ENCODE results near the gene POMP. TPM values are rescaled to one million over a fixed set of nuclear protein-coding genes. Genes with fewer than 3 reads are reported as not detected.

Gene POMP
- total RNA-seq, 1 donor from 2014 or later = 98.9 TPM

DNA sequence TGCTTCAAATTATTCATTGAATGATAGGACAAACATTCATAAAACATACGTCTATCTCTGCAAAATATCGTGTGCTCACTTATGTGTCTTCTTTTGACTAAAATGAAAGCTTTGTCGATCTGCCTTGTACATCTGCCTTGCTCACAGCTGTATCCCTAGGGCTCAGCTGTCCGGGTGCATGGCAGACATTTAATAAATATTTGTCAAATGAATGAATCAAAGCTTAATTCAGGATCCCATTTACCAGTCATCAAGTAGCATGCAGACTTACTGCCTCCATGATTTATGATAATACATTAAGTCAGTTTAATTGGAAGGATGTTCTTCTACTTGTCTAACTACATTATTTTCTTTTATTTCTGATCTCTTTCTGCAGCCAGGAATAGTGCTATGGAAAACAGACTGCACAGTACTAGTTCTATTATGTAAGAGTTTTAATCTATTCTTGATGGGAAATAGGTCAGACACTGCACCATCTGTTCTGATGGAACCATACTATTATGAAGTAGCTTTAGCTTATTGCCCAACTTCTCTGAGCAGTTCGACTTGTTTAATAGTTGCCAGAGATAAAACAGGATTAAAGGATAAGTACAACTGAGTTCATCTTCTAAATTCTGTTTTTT is 46.6 kb downstream of the POMP start:
- Histone ChIP-seq H3K4me3 (no peak overlapping the region), H3K79me2 (ENCODE audit: low read depth) (no peaks in the 10 kb centered on the region), H3K4me2 (no peak overlapping the region), H2AFZ (replicated peaks) (no peak overlapping the region), H4K20me1 (ENCODE audit: low read depth) (no peaks in the 10 kb centered on the region), H3K27me3 (no peaks in the 10 kb centered on the region), H3K4me1 (no peaks in the 10 kb centered on the region), H3K9me3 (ENCODE audit: low read depth) (no peaks in the 10 kb centered on the region), H3K36me3 (no peaks in the 10 kb centered on the region), H3F3A (ENCODE audit: low read depth) (no peaks in the 10 kb centered on the region), H3K9ac (no peak overlapping the region), H3K27ac (no peak overlapping the region)
- Mint-ChIP-seq H3K36me3 (no peaks in the 10 kb centered on the region), H3K4me1 (no peaks in the 10 kb centered on the region), H3K9me3 (no peaks in the 10 kb centered on the region), H3K4me3 (no peak overlapping the region), H3K27me3 (ENCODE audit: insufficient read depth, low read depth) (no peaks in the 10 kb centered on the region), H3K27ac (no peak overlapping the region)
- no peak for TF ChIP-seq CTCF (IDR thresholded peaks at IDR 0.05)
- no peak for TF ChIP-seq EZH2phosphoT487 (IDR thresholded peaks at IDR 0.05)
- TF ChIP-seq EZH2 (IDR thresholded peaks at IDR 0.05) = no peak
- no peak for DNase-seq (ENCODE audit: low spot score)

- Histone ChIP-seq H2AFZ (replicated peaks) (no peak overlapping the region), H3K27ac (no peak overlapping the region)
- no peak overlapping the region for H3K27ac Mint-ChIP-seq
Measured at GRCh38 chr13:28707629-28708427, 48.9 kb downstream of the POMP start.

DNA sequence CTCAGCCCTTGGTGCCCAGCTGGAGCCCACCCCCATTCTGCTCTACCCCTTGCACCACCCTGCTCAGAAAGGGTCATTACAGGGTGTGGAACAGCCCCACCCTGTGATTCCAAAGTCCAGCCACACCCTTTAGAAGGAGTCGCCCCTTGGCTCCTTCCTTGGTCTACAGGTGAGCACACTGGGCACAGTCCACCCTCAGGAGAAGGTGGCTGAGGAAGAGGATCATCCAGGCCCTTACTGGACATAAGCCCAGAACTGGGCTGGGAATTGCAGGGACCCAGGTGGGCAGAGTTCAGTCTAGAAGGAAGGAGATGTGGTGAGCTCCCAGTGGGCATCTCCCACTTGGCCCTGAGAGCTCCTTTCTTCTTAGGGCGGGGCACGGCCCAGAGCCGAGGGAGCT is 51.2 kb downstream of the POMP start:
- Histone ChIP-seq H3K36me3 (no peaks in the 10 kb centered on the region), H3K9me3 (ENCODE audit: low read depth) (no peaks in the 10 kb centered on the region), H3K79me2 (ENCODE audit: low read depth) (no peaks in the 10 kb centered on the region), H3K27me3 (no peaks in the 10 kb centered on the region), H3F3A (ENCODE audit: low read depth) (no peaks in the 10 kb centered on the region), H2AFZ (replicated peaks) (no peak overlapping the region), H3K4me3 (no peak overlapping the region), H3K9ac (no peak overlapping the region), H4K20me1 (ENCODE audit: low read depth) (no peaks in the 10 kb centered on the region), H3K4me1 (no peaks in the 10 kb centered on the region), H3K27ac (no peak overlapping the region), H3K4me2 (no peak overlapping the region)
- H3K9me3 Mint-ChIP-seq = no peaks in the 10 kb centered on the region
- TF ChIP-seq CTCF (IDR thresholded peaks at IDR 0.05) = no peak
- no peak for TF ChIP-seq EZH2 (IDR thresholded peaks at IDR 0.05)
- TF ChIP-seq EZH2phosphoT487 (IDR thresholded peaks at IDR 0.05) = no peak
- no peak for DNase-seq (ENCODE audit: low spot score)
- H3K36me3 Mint-ChIP-seq = no peaks in the 10 kb centered on the region
- no peak overlapping the region for H3K4me3 Mint-ChIP-seq
- H3K27me3 Mint-ChIP-seq (ENCODE audit: insufficient read depth, low read depth) = no peaks in the 10 kb centered on the region
- no peaks in the 10 kb centered on the region for H3K4me1 Mint-ChIP-seq
- H3K27ac Mint-ChIP-seq = no peak overlapping the region

More at GRCh38 chr13:28707629-28708427, 48.9 kb downstream of the POMP start:
- Mint-ChIP-seq H3K4me1 (no peaks in the 10 kb centered on the region), H3K27me3 (ENCODE audit: insufficient read depth, low read depth) (no peaks in the 10 kb centered on the region), H3K4me3 (no peak overlapping the region), H3K36me3 (no peaks in the 10 kb centered on the region), H3K9me3 (no peaks in the 10 kb centered on the region)
- Histone ChIP-seq H3K4me2 (no peak overlapping the region), H3F3A (ENCODE audit: low read depth) (no peaks in the 10 kb centered on the region), H3K4me3 (no peak overlapping the region), H3K79me2 (ENCODE audit: low read depth) (no peaks in the 10 kb centered on the region), H3K27me3 (no peaks in the 10 kb centered on the region), H3K4me1 (no peaks in the 10 kb centered on the region), H4K20me1 (ENCODE audit: low read depth) (no peaks in the 10 kb centered on the region), H3K9me3 (ENCODE audit: low read depth) (no peaks in the 10 kb centered on the region), H3K9ac (no peak overlapping the region), H3K36me3 (no peaks in the 10 kb centered on the region)
- no peak for DNase-seq (ENCODE audit: low spot score)
- TF ChIP-seq EZH2phosphoT487 (IDR thresholded peaks at IDR 0.05) (no peak), EZH2 (IDR thresholded peaks at IDR 0.05) (no peak), CTCF (IDR thresholded peaks at IDR 0.05) (no peak)
